Endometrial microvascular endothelial cells (primary cell): ENCODE data around the gene LCN6. TPM values are rescaled to one million over a fixed set of nuclear protein-coding genes. Genes with fewer than 3 reads are reported as not detected.

ENCODE experiments used
- in situ Hi-C: cut with HindIII; loops from 2 replicates; pipeline ENCODE4 v1.10.0; 2017; ENCODE audit warnings: low sequenced_read_pairs, low pct_unique_long_range_greater_than_20kb; ENCODE audit errors: inconsistent ontology term
- total RNA-seq: library from RNA; depleted of rRNA; stranded (reverse); fragments of >200 nt; gene quantifications from one replicate; pipeline ENCODE4 v1.2.3, GENCODE V29; 2015; ENCODE audit errors: inconsistent ontology term

LCN6 gene
- total RNA-seq, 1 donor from 2014 or later, result not detected

- in situ Hi-C loops, result no loop called here
Observed at GRCh38 chr9:136700959-136701667, 47.2 kb downstream of the LCN6 start.

DNA sequence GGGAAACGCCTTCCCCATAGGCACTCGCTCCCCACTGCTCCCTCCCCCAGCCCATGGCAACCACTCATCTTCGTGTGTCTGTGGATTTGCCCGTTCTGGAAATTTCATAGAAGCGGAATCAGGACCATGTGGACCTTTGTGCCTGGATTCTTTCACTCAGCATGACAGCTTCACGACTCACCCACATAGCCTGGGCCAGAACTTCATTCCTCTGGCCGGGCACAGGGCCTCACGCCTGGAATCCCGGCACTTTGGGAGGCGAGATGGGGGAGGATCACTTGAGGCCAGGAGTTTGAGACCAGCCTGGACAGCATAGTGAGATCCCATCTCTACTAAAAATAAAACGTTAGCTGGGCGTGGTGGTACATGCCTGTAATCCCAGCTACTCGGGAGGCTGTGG lies 48.0 kb downstream of the LCN6 start:
- in situ Hi-C loops, result no loop called here

DNA sequence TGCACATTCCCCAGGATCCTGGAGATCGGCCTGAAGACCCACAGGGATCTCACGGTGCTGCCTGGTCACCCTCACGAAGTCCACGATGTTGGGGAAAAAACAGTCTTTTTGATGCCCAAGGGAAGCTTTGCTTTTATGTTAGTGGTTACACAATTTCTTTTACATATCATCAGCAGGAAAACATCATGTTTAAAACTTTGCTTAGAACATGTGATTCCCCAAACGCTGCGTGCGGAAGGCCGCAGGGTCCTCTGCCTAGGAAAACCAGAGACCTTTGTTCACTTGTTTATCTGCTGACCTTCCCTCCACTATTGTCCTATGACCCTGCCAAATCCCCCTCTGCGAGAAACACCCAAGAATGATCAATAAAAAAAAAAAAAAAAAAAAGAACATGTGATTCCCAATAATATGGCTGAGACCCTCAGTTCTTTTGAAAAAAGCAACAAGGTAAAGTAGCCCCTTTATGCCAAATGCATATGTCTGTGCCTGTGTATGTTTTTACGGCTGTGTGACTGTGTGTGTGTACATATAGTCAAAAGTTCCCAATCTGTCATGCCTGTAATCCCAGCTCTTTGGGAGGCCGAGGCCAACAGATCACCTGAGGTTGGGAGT lies 49.6 kb downstream of the LCN6 start:
- in situ Hi-C loops, result no loop called here

DNA sequence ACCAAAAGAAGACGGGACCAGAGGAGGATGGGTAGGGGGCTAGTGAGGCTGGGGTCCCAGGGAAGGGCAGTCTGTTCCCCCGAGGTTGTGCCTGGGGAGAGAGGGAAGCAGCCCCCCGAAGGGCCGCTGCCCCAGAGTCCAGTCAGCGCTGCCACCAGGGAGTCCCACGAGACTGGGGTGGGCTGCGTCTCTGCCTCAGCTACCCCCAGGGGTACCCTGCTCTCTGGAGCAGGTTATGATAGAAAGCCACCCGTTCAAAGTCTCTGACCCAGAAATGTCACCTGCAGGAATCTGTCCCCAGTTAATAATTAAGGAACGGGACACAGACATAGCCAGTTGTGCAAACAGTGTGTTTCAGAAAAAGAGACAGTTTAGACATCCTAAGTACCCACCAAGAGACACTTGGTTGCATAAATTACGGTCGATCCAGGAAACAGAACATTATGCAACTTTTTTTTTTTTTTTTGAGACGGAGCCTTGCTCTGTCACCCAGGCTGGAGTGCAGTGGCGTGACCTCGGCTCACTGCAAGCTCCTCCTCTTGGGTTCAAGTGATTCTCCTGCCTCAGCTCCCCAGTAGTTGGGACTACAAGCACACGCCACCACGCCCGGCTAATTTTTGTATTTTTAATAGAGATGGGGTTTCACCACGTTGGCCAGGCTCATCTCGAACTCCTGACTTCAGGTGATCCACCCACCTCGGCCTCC lies 50.4 kb downstream of the LCN6 start:
- in situ Hi-C loops, result no loop called here

DNA sequence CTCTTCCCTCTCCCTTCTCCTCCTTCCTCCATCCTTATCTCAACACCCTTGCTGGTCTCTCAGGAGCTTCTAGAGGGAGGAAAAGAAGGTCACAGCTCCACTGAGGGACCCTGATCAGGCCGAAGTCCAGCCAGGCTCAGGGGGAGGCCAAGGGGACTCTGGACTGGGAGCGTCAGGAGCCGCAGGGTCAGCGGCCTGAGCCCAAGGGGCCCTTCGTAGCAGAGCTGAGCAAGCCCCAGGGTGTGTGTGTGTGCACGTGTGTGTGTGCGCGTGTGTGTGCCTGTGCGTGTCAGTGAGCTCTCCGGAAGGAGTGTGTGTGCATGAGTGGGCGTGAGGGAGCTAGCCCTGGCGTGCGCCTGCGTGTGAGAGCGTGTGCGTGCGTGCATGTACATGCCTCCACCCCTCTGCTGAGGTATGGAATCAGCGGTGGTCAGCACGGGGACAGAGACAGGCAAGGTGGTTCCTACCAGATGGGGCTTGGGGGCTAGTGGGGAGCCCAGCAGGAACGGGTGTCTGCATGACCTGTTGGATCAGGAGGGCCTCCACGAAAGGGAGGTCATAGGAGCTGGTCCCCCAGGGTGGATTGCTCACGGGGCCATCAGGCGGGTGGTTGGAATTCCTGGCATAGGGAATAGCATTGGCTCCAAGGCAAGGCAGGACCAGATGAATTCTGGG lies 51.0 kb downstream of the LCN6 start:
- in situ Hi-C loops, result no loop called here

DNA sequence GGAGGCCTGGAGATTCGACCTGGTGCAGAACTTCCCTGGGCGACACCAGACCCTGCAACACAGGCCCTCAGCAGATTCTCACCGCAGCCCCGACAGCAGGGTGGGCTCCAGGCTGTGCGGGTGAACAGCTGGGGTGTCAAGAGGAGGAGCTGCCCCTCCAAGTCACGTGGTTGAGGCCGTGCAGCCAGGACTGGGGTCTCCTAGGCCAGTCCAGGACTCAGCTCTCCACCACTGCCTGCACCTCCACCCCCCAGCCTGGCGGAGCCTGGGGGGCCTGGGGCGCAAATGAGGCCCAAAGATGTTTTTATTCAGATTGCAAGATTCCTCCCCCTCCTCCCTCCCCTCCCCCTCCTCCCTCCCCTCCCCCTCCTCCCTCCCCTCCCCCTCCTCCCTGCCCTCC lies 51.8 kb downstream of the LCN6 start:
- in situ Hi-C loops, result no loop called here

- in situ Hi-C loops, result no loop called here
Observed at GRCh38 chr9:136695955-136696354, 52.4 kb downstream of the LCN6 start.

GRCh38 chr9:136695435-136695895 lies 52.9 kb downstream of the LCN6 start:
- in situ Hi-C loops, result no loop called here

- in situ Hi-C loops, result no loop called here
Observed at GRCh38 chr9:136694872-136695247, 53.5 kb downstream of the LCN6 start.

GRCh38 chr9:136694163-136694871 lies 54.0 kb downstream of the LCN6 start:
- in situ Hi-C loops, result no loop called here

Other genes with a start within 250 kb of the LCN6 start
- 63.9 TPM for gene NOTCH1, start 202.5 kb downstream of the LCN6 start, total RNA-seq
- gene EGFL7, start 85.6 kb downstream of the LCN6 start, total RNA-seq, result 1,333 TPM
- gene AGPAT2, start 61.1 kb downstream of the LCN6 start, total RNA-seq, result 31.7 TPM
- 44.5 TPM for gene DIPK1B, start 36.0 kb downstream of the LCN6 start, total RNA-seq
- gene LCN10, start 5.6 kb downstream of the LCN6 start, total RNA-seq, result not detected
- gene LCN8, start 9.7 kb upstream of the LCN6 start, total RNA-seq, result not detected
- gene LCN15, start 16.0 kb upstream of the LCN6 start, total RNA-seq, result not detected
- gene TMEM141, start 42.8 kb upstream of the LCN6 start, total RNA-seq, result 72.7 TPM
- not detected for gene CCDC183, start 47.8 kb upstream of the LCN6 start, total RNA-seq
- 125 TPM for gene RABL6, start 59.4 kb upstream of the LCN6 start, total RNA-seq
- 0.46 TPM for gene AJM1, start 94.0 kb upstream of the LCN6 start, total RNA-seq
- gene PHPT1, start 100.9 kb upstream of the LCN6 start, total RNA-seq, result 95.9 TPM
- 1.0 TPM for gene MAMDC4, start 103.8 kb upstream of the LCN6 start, total RNA-seq
- gene EDF1, start 117.8 kb upstream of the LCN6 start, total RNA-seq, result 440 TPM
- 16.7 TPM for gene TRAF2, start 138.0 kb upstream of the LCN6 start, total RNA-seq
- gene FBXW5, start 196.2 kb upstream of the LCN6 start, total RNA-seq, result 212 TPM
- gene C8G, start 196.7 kb upstream of the LCN6 start, total RNA-seq, result not detected
- gene LCN12, start 203.7 kb upstream of the LCN6 start, total RNA-seq, result not detected
- not detected for gene PTGDS, start 229.0 kb upstream of the LCN6 start, total RNA-seq
- gene LCNL1, start 234.5 kb upstream of the LCN6 start, total RNA-seq, result not detected
- 49.0 TPM for gene PAXX, start 243.9 kb upstream of the LCN6 start, total RNA-seq
- gene CLIC3, start 248.0 kb upstream of the LCN6 start, total RNA-seq, result 4.8 TPM